LNCAP (cell line): ENCODE measurements around the gene IFI27L1.

Experiments used
- CTCF ChIP-seq: fragments of 450-650 bp; IDR thresholded peaks from 2 replicates; pipeline ENCODE4 v1.5.1; 2017; ENCODE audit warnings: mild to moderate bottlenecking

IFI27L1 gene

GRCh38 chr14:94109915-94110250, 28.8 kb downstream of the IFI27L1 start:
- no peak for TF ChIP-seq CTCF

- no peak for TF ChIP-seq CTCF
Observed at GRCh38 chr14:94110552-94111181, 29.6 kb downstream of the IFI27L1 start, which contains the start of gene IFI27. IFI27 (plus strand) TSS chr14:94110736.

- no peak for TF ChIP-seq CTCF
Observed at GRCh38 chr14:94111276-94112095, 30.4 kb downstream of the IFI27L1 start.

GRCh38 chr14:94112513-94113063, 31.5 kb downstream of the IFI27L1 start:
- TF ChIP-seq CTCF = no peak

- no peak for TF ChIP-seq CTCF
Observed at GRCh38 chr14:94113073-94113472, 32.0 kb downstream of the IFI27L1 start.

GRCh38 chr14:94113490-94113889, 32.4 kb downstream of the IFI27L1 start:
- TF ChIP-seq CTCF = no peak

- no peak for TF ChIP-seq CTCF
Observed at GRCh38 chr14:94113908-94114588, 32.9 kb downstream of the IFI27L1 start.
